Right lobe of liver (tissue), 4 donors: ENCODE measurements around the gene BUB3.

Experiments
- CTCF ChIP-seq, 4 donors: fragments of 200-600 bp in 3 of 4; fragments of 450-650 bp in 1 of 4; IDR thresholded peaks; one replicate each; pipeline versions ENCODE4 v1.5.1 to v1.8.0; 2016 to 2022; ENCODE audit warnings: antibody characterized with exemption in 4 of 4, mild to moderate bottlenecking in 2 of 4
- POLR2A ChIP-seq: fragments of 450-650 bp; IDR thresholded peaks from one replicate; pipeline ENCODE4 v1.6.1; 2017; ENCODE audit warnings: antibody characterized with exemption, mild to moderate bottlenecking
- donor health status: DM: no; HTN: no; CAD: no.
- donor health status: DM: no; HTN: no; CAD: no.
- donor health status: DM: no; HTN: yes; CAD: no.

- TF ChIP-seq POLR2A = no peak
- TF ChIP-seq CTCF (IDR thresholded peaks at IDR 0.05) = no peak
Measured at GRCh38 chr10:123129618-123130271, 24.5 kb upstream of the BUB3 start.
